Measurements from ENCODE around the gene ARG2.

GRCh38 chr14:67698179-67698578, 78.5 kb downstream of the ARG2 start:
- no peak for TF ChIP-seq EZH2 (IDR thresholded peaks at IDR 0.05; ENCODE audit: insufficient read depth, poor library complexity, severe bottlenecking)
- no peak for TF ChIP-seq EZH2phosphoT487 (IDR thresholded peaks at IDR 0.05; ENCODE audit: insufficient read depth, low read depth)
